ENCODE results near the gene SHROOM3.

GRCh38 chr4:76579596-76580375 is 144.8 kb downstream of the SHROOM3 start:
- TF ChIP-seq CTCF (IDR thresholded peaks at IDR 0.05; ENCODE audit: poor library complexity, severe bottlenecking) (no peak), EZH2 (IDR thresholded peaks at IDR 0.05; ENCODE audit: borderline replicate concordance, insufficient read depth, low read length, poor library complexity, severe bottlenecking) (no peak), EP300 (conservative IDR thresholded peaks at IDR 0.05; ENCODE audit: poor library complexity, severe bottlenecking) (no peak), RAD21 (conservative IDR thresholded peaks at IDR 0.05) (no peak), TAF1 (IDR thresholded peaks at IDR 0.05; ENCODE audit: low read depth) (no peak), MXI1 (conservative IDR thresholded peaks at IDR 0.05; ENCODE audit: poor library complexity, severe bottlenecking) (no peak)

Data from neural cell (in vitro differentiated cells).